ENCODE measurements around the gene ELMO3. TPM values are rescaled to one million over a fixed set of nuclear protein-coding genes. Genes with fewer than 3 reads are reported as not detected.

The ELMO3 gene
- total and polyA plus RNA-seq, 2 of the 13 experiments (the other 11 are each of a cell fraction or from before 2014, with no cell fraction given), result 2.6 to 4.0 TPM

DNA sequence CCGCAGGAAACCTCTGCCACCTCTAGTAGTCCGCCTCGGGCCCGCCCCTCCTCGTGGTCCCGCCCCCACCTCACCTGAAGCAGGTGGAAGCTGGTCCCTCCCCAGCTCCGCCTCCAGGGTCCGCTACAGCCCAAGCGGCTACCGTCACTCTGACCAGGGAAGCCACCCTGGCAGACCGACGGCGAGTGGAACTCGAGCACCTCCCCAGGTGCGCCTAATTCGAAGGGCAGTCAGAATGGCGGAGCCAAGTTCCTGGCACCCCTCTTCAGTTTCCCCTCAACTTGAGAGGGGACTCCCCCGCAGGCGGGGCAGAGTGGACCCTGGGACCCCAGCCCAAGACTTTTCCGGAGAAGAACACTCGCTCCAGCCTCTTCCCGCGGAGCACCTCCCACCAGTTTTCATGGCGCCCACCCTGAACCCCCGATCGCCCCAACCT, 47.8 kb downstream of the ELMO3 start (continued):
- TF ChIP-seq, protein P1, sequence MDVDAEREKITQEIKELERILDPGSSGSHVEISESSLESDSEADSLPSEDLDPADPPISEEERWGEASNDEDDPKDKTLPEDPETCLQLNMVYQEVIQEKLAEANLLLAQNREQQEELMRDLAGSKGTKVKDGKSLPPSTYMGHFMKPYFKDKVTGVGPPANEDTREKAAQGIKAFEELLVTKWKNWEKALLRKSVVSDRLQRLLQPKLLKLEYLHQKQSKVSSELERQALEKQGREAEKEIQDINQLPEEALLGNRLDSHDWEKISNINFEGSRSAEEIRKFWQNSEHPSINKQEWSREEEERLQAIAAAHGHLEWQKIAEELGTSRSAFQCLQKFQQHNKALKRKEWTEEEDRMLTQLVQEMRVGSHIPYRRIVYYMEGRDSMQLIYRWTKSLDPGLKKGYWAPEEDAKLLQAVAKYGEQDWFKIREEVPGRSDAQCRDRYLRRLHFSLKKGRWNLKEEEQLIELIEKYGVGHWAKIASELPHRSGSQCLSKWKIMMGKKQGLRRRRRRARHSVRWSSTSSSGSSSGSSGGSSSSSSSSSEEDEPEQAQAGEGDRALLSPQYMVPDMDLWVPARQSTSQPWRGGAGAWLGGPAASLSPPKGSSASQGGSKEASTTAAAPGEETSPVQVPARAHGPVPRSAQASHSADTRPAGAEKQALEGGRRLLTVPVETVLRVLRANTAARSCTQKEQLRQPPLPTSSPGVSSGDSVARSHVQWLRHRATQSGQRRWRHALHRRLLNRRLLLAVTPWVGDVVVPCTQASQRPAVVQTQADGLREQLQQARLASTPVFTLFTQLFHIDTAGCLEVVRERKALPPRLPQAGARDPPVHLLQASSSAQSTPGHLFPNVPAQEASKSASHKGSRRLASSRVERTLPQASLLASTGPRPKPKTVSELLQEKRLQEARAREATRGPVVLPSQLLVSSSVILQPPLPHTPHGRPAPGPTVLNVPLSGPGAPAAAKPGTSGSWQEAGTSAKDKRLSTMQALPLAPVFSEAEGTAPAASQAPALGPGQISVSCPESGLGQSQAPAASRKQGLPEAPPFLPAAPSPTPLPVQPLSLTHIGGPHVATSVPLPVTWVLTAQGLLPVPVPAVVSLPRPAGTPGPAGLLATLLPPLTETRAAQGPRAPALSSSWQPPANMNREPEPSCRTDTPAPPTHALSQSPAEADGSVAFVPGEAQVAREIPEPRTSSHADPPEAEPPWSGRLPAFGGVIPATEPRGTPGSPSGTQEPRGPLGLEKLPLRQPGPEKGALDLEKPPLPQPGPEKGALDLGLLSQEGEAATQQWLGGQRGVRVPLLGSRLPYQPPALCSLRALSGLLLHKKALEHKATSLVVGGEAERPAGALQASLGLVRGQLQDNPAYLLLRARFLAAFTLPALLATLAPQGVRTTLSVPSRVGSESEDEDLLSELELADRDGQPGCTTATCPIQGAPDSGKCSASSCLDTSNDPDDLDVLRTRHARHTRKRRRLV (CRISPR knock-in tag; IDR thresholded peaks at IDR 0.05), result 0 out of 2 replicates have a peak, but pooled peaks have one; percentile 21
- TF ChIP-seq ARNTL (CRISPR knock-in tag; IDR thresholded peaks at IDR 0.05) (no peak), ZNF546 (CRISPR knock-in tag; conservative IDR thresholded peaks at IDR 0.05) (peak; percentile 2; the same call in 1 of the 2 replicates), ZNF782 (CRISPR knock-in tag; IDR thresholded peaks at IDR 0.05; ENCODE audit: borderline replicate concordance) (0 out of 2 replicates have a peak, but pooled peaks have one; percentile 88), ZNF230 (CRISPR knock-in tag; IDR thresholded peaks at IDR 0.05) (peak; percentile 19; the same call in 1 of the 2 replicates), HNRNPL (IDR thresholded peaks at IDR 0.05; ENCODE audit: low read depth, low read length) (0 out of 2 replicates have a peak, but pooled peaks have one; percentile 25), FOXM1 (CRISPR knock-in tag; IDR thresholded peaks at IDR 0.05) (no peak), PLRG1 (conservative IDR thresholded peaks at IDR 0.05) (no peak), PAX8 (CRISPR knock-in tag; IDR thresholded peaks at IDR 0.05; ENCODE audit: borderline replicate concordance) (0 out of 2 replicates have a peak, but pooled peaks have one; percentile 67), ELF4 (CRISPR knock-in tag; IDR thresholded peaks at IDR 0.05; ENCODE audit: borderline replicate concordance) (no peak), SMARCE1 (IDR thresholded peaks at IDR 0.05; ENCODE audit: borderline replicate concordance) (no peak), ZNF564 (CRISPR knock-in tag; IDR thresholded peaks at IDR 0.05) (no peak; the same call in 1 of the 2 replicates), RCOR2 (CRISPR knock-in tag; IDR thresholded peaks at IDR 0.05) (no peak), ZNF790 (CRISPR knock-in tag; IDR thresholded peaks at IDR 0.05; ENCODE audit: borderline replicate concordance) (no peak), MAFG (CRISPR knock-in tag; IDR thresholded peaks at IDR 0.05) (no peak), ZNF766 (CRISPR knock-in tag; IDR thresholded peaks at IDR 0.05; ENCODE audit: borderline replicate concordance) (no peak; the same call in 1 of the 2 replicates), NFE2L2 (IDR thresholded peaks at IDR 0.05; ENCODE audit: low read length) (no peak), ZNF772 (CRISPR knock-in tag; IDR thresholded peaks at IDR 0.05) (no peak), RXRB (CRISPR knock-in tag; IDR thresholded peaks at IDR 0.05; ENCODE audit: borderline replicate concordance) (no peak)
- TF ChIP-seq, protein P2, sequence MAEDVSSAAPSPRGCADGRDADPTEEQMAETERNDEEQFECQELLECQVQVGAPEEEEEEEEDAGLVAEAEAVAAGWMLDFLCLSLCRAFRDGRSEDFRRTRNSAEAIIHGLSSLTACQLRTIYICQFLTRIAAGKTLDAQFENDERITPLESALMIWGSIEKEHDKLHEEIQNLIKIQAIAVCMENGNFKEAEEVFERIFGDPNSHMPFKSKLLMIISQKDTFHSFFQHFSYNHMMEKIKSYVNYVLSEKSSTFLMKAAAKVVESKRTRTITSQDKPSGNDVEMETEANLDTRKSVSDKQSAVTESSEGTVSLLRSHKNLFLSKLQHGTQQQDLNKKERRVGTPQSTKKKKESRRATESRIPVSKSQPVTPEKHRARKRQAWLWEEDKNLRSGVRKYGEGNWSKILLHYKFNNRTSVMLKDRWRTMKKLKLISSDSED (CRISPR knock-in tag; IDR thresholded peaks at IDR 0.05), result 0 out of 2 replicates have a peak, but pooled peaks have one; percentile 29
- TF ChIP-seq, protein P3, sequence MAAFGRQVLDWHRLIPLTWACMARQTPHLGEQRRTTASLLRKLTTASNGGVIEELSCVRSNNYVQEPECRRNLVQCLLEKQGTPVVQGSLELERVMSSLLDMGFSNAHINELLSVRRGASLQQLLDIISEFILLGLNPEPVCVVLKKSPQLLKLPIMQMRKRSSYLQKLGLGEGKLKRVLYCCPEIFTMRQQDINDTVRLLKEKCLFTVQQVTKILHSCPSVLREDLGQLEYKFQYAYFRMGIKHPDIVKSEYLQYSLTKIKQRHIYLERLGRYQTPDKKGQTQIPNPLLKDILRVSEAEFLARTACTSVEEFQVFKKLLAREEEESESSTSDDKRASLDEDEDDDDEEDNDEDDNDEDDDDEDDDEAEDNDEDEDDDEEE (CRISPR knock-in tag; IDR thresholded peaks at IDR 0.05), result no peak
- TF ChIP-seq, protein P4, sequence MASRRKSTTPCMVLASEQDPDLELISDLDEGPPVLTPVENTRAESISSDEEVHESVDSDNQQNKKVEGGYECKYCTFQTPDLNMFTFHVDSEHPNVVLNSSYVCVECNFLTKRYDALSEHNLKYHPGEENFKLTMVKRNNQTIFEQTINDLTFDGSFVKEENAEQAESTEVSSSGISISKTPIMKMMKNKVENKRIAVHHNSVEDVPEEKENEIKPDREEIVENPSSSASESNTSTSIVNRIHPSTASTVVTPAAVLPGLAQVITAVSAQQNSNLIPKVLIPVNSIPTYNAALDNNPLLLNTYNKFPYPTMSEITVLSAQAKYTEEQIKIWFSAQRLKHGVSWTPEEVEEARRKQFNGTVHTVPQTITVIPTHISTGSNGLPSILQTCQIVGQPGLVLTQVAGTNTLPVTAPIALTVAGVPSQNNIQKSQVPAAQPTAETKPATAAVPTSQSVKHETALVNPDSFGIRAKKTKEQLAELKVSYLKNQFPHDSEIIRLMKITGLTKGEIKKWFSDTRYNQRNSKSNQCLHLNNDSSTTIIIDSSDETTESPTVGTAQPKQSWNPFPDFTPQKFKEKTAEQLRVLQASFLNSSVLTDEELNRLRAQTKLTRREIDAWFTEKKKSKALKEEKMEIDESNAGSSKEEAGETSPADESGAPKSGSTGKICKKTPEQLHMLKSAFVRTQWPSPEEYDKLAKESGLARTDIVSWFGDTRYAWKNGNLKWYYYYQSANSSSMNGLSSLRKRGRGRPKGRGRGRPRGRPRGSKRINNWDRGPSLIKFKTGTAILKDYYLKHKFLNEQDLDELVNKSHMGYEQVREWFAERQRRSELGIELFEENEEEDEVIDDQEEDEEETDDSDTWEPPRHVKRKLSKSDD (CRISPR knock-in tag; IDR thresholded peaks at IDR 0.05; ENCODE audit: low read depth), result no peak

All from HepG2 (cell line).